GM19397 (cell line): Measurements from ENCODE around the gene SLC6A1.

Source experiments
- ATAC-seq: cut with Tn5 transposase; IDR thresholded peaks from one replicate; pipeline ENCODE4 v1.9.1; 2021; ENCODE audit warnings: mild to moderate bottlenecking, moderate library complexity; ENCODE audit not compliant: unreplicated experiment

SLC6A1 gene

DNA sequence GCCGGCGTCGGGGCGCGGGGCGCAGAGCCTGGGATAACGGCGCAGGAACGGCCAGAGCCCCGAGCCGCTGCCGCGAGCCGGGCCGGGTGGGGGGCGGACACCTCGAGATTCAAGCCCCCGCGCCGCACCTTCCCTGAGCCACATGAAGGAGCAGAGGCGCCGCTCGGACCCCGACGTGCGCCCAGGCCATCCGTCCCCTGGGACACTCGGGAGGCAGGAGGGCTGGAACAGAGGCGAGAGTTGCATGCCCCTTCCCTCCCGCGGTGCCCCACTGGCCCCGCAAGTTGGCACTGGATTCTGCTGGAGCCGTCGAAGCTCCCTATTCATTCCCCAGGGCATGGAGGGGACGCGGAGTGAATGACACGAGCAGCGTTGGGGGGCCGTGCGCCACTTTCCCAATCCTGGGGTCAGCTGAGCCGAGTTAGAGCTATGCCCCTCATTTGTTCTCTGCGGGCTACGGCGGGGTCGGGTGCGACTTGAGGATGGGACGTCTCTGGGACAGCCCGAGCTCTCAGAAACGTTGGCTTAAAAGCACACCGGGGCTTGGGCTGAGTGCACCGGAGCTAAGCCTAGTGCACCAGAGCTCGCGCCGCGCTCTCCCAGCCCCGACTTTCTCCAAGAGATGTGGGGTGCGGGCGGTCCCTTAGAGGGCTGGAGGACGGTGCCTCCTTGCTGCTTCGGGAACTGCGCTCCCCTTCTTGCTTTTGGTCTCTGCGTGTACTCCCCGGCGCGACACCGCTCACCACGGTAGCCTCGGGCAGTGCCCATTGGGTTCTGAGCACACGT is 588 bp downstream of the SLC6A1 start:
- no peak for ATAC-seq

DNA sequence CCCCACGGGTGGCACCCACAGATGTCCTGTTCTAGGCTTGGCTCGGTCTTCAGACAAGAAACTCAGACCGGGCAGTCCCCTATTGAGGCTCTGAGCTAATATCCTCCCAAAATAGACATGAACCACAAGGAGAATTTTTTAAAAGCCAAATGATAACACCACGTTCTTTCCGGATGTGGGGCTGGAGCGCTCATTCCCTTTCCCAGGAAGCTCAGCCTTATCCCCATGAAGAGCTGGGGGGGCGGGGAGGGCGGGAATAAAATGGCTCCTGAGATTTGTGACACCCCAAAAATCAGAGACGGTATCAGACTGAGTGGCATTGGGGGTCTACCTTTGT is 1.1 kb downstream of the SLC6A1 start:
- no peak for ATAC-seq

- ATAC-seq: no peak
These were observed 1.8 kb downstream of the SLC6A1 start for GRCh38 chr3:10994306-10994705.

- no peak for ATAC-seq
These were observed 3.3 kb downstream of the SLC6A1 start for GRCh38 chr3:10995871-10996270.

- no peak for ATAC-seq
These were observed 3.9 kb downstream of the SLC6A1 start for GRCh38 chr3:10996345-10997013.

DNA sequence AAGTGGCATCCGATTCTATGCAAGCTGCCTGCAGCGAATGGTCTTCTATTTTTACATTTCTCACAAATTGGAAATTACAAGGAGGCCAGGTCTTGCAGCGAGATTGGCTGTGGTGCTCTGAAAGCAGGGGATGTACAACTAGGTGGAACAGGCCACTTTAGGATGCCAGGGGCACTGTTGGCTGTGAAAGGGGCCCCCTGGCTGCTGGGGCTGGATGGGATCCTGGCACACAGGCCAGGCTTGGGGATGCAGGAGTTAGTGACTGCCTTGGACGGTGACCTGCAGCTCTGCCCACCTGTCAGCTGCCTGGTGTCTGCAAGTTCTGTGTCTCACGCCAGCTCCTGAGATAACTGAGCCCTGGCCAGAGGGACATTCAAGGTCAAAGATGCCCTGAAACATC is 4.6 kb downstream of the SLC6A1 start:
- no peak for ATAC-seq

DNA sequence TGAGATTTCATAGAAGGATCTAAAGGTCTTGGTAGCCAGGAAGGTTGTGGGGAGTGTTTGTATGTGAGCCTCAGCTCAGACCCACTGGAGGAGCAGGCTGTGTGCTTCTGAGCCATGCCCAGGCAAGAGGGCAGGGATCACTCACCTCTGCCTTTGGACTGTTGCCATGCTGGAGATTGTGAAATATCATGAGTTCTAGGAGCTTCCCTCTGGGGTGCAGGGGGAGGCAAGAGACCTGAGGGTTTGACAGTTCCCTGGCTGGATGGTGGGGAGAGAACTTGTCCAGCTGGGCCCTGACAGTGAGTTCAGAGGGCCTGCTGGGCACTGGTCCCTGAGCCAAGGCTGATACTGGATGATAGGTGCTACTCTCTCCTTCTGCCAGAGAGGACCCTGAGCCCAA is 6.0 kb downstream of the SLC6A1 start:
- ATAC-seq: no peak

DNA sequence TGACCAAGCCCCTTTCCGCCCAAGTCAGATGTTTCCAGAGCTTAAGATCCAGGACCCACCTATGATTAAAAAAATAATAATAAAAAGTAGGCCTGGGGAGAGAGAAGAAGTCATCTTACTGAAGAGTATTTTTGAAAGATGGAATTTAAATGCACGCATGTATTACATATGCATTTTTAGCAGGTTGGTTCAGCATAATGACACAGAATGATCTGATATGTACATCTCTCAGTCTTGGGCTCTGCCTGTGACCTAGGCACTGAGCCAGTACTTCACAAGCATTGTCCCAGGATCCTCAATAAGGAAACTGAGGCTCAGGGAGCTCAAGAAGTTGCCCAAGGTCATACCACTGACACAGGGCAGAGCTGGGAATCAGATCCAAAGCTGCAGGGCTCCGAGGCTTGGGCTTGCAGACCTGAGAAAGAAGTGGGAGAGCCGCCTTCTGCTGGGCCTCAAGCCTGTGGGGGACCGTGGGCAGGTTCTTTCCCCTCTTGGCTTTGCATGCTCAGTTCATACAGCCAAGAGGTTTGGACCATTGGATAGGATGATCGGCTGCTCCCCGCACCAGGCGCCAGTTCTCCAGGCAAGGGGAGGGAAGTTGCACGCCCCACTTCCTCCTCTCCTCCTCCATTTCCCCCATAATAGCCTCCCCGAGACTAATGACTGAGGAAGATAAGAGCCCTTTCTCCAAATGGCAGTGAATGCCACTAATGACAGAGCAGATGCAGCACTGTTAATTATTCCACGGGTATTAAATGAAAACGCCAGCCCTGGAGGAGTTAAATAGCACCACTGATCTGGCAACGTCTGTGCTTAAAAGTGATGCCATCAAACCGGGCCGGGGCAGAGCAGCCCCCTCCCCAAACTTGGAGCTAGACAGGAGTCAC is 6.9 kb downstream of the SLC6A1 start:
- no peak for ATAC-seq

- no peak for ATAC-seq
These were observed 8.0 kb downstream of the SLC6A1 start for GRCh38 chr3:11000528-11000927.

DNA sequence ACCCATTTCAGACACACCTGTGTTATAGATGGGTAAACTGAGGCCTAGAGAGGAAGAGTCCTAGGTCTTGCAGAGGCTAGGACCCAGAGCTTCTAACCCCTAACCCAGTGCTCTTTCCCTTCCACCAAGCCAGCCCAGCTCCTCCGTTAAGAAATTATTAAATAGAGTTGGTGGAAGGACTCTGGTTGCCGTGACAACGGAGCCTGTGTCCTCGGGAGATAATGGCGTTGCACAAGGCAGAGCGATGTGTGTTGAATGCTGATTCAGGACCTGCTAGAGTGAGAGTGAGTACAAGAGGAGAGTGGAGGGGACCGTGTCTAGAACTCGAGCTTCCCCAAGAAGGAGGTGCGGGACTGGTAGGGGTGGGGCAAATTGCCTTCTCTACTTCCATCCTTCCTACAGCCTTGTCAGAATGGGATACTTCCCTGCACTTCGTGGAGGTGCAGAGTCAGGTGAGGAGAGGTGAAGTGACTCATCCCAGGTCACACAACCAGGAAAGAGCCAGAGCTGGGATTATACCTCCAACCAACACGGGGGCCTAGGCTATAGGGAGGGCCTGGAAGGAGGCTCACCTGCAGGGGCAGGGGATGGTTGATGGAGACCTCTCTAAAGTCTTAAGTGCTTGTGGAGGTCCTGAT is 8.6 kb downstream of the SLC6A1 start:
- ATAC-seq: no peak

DNA sequence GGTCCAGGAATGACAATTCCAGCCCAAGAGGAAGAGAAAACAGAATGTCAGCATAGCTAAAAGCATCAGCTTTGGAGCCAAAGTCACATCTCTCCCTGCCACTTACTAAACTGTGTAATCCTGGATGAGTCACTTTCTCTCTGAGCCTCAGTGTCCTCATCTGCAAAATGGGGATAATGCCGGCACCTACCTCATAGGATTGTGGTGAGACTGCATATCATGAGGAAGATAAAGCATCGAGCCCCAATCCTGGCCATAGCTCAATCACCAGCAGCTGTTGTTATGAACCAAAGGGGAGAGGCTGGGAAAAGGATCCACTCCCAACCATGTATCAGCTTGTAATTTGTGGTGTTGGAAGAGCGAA is 9.1 kb downstream of the SLC6A1 start:
- no peak for ATAC-seq

- no peak for ATAC-seq
These were observed 9.8 kb downstream of the SLC6A1 start for GRCh38 chr3:11002371-11002807.

DNA sequence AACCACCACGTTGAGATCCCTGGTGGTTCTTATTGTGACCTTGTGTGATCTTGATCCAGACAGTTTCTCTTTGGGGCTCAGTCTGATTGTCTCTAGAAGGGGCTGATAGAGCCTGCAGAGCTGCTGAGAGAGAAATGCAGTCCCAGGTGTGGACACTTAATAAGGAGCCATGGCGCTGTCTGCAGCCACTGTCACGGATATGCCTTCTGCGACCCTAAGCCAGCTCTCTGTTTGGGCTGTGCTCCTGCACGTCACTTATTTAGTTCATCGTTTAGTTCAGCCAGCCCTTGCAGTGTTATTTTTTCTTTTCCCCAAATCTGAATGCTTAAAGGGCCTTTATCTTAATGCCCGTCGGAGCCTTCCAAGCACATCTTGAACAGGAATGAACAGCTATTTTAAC is 12.0 kb downstream of the SLC6A1 start:
- ATAC-seq: no peak

- ATAC-seq: no peak
These were observed 13.2 kb downstream of the SLC6A1 start for GRCh38 chr3:11005686-11006256.

DNA sequence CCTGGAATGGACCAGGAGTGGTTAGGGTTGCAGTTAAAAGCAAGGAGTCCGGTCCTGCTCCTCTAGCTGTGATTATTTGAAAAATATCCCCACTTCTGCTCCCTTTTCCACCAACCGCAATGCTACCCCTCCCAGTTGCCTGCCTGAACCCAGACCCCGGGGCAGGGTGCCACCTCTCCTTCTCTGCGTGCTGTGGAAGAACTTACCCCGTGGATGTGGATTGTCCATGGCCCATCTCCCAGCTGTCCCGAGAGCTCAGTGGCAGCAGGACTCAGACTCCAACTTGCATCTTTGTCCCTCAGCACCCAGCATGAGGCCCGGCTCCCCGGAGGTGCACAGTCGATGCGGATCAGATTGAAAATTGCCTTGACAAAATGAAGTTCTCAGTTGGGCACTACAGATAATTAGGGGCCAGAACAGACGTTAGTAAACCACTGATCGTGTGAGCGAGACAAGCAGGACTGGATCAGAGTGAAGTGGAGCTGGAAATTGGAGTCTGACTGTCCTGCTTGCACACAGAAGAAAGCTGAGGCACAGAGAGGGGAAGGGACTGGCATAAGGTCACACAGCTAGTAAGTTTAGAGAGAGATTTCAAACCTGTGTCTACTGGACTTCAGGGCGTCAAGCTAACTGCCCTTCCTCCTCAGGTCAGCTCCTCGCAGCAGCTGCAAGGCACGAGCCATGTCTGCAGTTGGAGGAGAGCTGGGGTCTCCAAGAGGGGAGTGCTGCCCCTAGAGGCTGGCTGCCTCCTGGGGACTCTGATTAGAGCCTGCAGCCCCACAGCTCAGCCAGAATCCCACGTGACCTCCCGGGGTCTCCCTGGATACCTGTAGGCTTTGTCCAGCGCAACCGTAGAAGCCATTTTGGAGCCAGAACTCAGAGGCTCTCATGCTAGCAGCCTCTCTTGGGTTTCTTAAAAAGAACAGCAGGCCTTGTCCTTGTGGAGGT is 14.7 kb downstream of the SLC6A1 start:
- ATAC-seq: no peak

GRCh38 chr3:11009898-11010297 is 17.4 kb downstream of the SLC6A1 start:
- no peak for ATAC-seq

- ATAC-seq: no peak
These were observed 18.0 kb downstream of the SLC6A1 start for GRCh38 chr3:11010426-11011165.

DNA sequence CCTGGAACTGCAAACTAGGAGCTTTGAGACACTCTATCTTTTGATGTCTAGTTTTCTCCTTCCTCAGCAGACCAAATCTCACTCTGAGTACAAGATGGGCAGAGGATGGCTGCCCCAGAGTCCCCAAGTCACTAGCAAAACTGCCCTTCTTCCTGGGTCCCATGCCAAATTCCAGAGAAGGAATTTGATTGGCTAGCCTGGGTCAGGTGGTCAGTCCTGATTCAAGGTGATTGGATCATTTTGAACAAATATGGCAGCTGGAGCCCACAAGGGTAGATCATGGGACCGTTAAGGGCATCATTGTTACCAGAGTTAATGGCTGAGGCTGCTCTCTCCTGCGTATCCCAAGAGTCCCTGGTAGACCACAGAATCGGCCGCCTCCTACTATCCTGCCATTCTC is 21.7 kb downstream of the SLC6A1 start:
- ATAC-seq: no peak

- ATAC-seq: no peak
These were observed 22.2 kb downstream of the SLC6A1 start for GRCh38 chr3:11014752-11015151.
